Liver (tissue), 3 donors: Measurements from ENCODE around the gene BPIFA2.

Experiments used
- ATF3 ChIP-seq: IDR thresholded peaks from 2 replicates; pipeline ENCODE4 v1.6.1; 2016; ENCODE audit warnings: antibody characterized with exemption
- CTCF ChIP-seq: fragments of 150-350 bp; IDR thresholded peaks from 2 replicates; pipeline ENCODE4 v1.5.1; 2017; ENCODE audit warnings: improper control_type of control experiment, low read depth, low read length; ENCODE audit not compliant: missing input control
- EGR1 ChIP-seq, 2 donors: IDR thresholded peaks; 2 replicates each; pipeline ENCODE4 v1.6.1; 2016 to 2018; ENCODE audit warnings: antibody characterized with exemption in 2 of 2, low read depth in 2 of 2
- FOXA2 ChIP-seq: IDR thresholded peaks from 2 replicates; pipeline ENCODE4 v1.6.1; 2016; ENCODE audit warnings: antibody characterized with exemption
- GABPA ChIP-seq, 2 donors: IDR thresholded peaks in 1 of 2; conservative IDR thresholded peaks in 1 of 2; 2 replicates each; pipeline ENCODE4 v1.6.1; 2016; ENCODE audit warnings: antibody characterized with exemption in 2 of 2, mild to moderate bottlenecking in 1 of 2, moderate library complexity in 1 of 2
- JUND ChIP-seq, 2 donors: IDR thresholded peaks; 2 replicates each; pipeline ENCODE4 v1.6.1; 2016; ENCODE audit warnings: antibody characterized with exemption in 2 of 2
- MAX ChIP-seq: IDR thresholded peaks from 2 replicates; pipeline ENCODE4 v1.6.1; 2016; ENCODE audit warnings: antibody characterized with exemption
- RAD21 ChIP-seq, 2 donors: IDR thresholded peaks; 2 replicates each; pipeline ENCODE4 v1.6.1; 2016; ENCODE audit warnings: antibody characterized with exemption in 2 of 2, mild to moderate bottlenecking in 2 of 2
- REST ChIP-seq: IDR thresholded peaks from 2 replicates; pipeline ENCODE4 v1.6.1; 2016; ENCODE audit warnings: antibody characterized with exemption, mild to moderate bottlenecking
- RXRA ChIP-seq, 2 donors: IDR thresholded peaks; 2 replicates each; pipeline ENCODE4 v1.6.1; 2017 to 2018; ENCODE audit warnings: antibody characterized with exemption in 2 of 2, mild to moderate bottlenecking in 1 of 2
- SP1 ChIP-seq: IDR thresholded peaks from 2 replicates; pipeline ENCODE4 v1.6.1; 2018; ENCODE audit warnings: antibody characterized with exemption, mild to moderate bottlenecking
- TAF1 ChIP-seq: conservative IDR thresholded peaks from 2 replicates; pipeline ENCODE4 v1.6.1; 2016; ENCODE audit warnings: antibody characterized with exemption, mild to moderate bottlenecking
- YY1 ChIP-seq: IDR thresholded peaks from 2 replicates; pipeline ENCODE4 v1.6.1; 2016; ENCODE audit warnings: antibody characterized with exemption, mild to moderate bottlenecking
- ZBTB33 ChIP-seq: IDR thresholded peaks from 2 replicates; pipeline ENCODE4 v1.6.1; 2016; ENCODE audit warnings: antibody characterized with exemption
- donor health status: healthy.
- donor health status: healthy.

- TF ChIP-seq REST (no peak), FOXA2 (no peak), CTCF (no peak), MAX (no peak), RAD21 (IDR thresholded peaks at IDR 0.05) (no peak), JUND (IDR thresholded peaks at IDR 0.05) (no peak), YY1 (no peak), ATF3 (no peak), GABPA (IDR thresholded peaks at IDR 0.05 in 1 of 2, conservative IDR thresholded peaks at IDR 0.05 in 1 of 2) (no peak), ZBTB33 (no peak), EGR1 (IDR thresholded peaks at IDR 0.05; ENCODE audit: low read depth in 2 of 2) (no peak), TAF1 (no peak), RXRA (IDR thresholded peaks at IDR 0.05) (no peak), SP1 (no peak)
Measured at GRCh38 chr20:33188421-33188820, 20.5 kb downstream of the BPIFA2 start.
